Peyer's patch (tissue), 4 donors: ENCODE measurements around the gene OR52K1.

Experiments used
- CTCF ChIP-seq, 6 experiments: fragments of 450-650 bp in 4 of 6; fragments of 200-600 bp in 2 of 6; sonication (generic) in 1 of 6; IDR thresholded peaks; one replicate each; pipeline ENCODE4 v1.5.1; 2017 to 2019; ENCODE audit warnings: antibody characterized with exemption in 6 of 6, mild to moderate bottlenecking in 3 of 6, moderate library complexity in 1 of 6
- POLR2A ChIP-seq, 2 donors: fragments of 450-650 bp; IDR thresholded peaks; one replicate each; pipeline ENCODE4 v1.5.1; 2017; ENCODE audit warnings: antibody characterized with exemption in 2 of 2, mild to moderate bottlenecking in 2 of 2, moderate library complexity in 2 of 2

GRCh38 chr11:4522339-4522738 is 39.9 kb downstream of the OR52K1 start:
- TF ChIP-seq CTCF (IDR thresholded peaks at IDR 0.05) (no peak), POLR2A (IDR thresholded peaks at IDR 0.05) (no peak)
